Measurements from ENCODE around the gene USO1. TPM values are rescaled to one million over a fixed set of nuclear protein-coding genes. Genes with fewer than 3 reads are reported as not detected.

USO1 gene
- total and polyA plus RNA-seq, 9 of the 15 experiments (the other 6 are each of a cell fraction or from before 2014, with no cell fraction given): 19.3 to 97.8 (median 48.5) TPM

DNA sequence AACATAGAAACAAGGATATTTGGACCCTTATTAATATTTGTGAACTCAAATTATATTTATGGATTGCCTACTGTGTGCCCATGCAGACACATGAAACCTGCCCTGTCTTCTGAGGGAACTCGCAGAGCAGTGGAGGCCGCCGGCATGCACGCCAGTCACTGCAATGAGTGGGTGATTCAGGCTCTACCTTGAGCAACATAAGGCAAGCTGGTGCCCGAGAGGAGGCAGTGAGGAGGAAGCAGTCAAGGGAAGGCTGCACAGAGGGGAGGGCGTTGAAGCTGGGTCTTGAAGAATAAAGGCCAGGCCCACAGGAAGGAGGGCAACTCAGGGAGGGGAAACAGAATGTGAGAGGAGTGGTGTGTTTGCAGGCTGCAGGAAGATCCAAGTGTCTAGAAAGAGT is 125.1 kb downstream of the USO1 start:
- H3K36me3 ChIP-seq (ENCODE audit: control insufficient read depth, insufficient read depth, low read length): no peaks in the 10 kb centered on the region
- no peaks in the 10 kb centered on the region for H3K79me2 ChIP-seq (ENCODE audit: control insufficient read depth, insufficient read depth, low read length)
- H3K9ac ChIP-seq (ENCODE audit: insufficient read depth in 1 of 2, low read depth in 2 of 2, low read length in 2 of 2): peak overlapping the region in 1 of 2 experiments; percentile 45; a peak in 1 of 4 replicates
- 35% methylated on average over 6 of the region's 6 CpGs for WGBS (ENCODE audit: insufficient coverage, low coverage, missing lambda C conversion rate)
- H3K27me3 ChIP-seq (ENCODE audit: control insufficient read depth in 2 of 2, insufficient read depth in 2 of 2, low read length in 2 of 2): peaks cover 0 to 21% of the 10 kb centered on the region in 2 experiments; a peak in 4 of 5 replicates
- POLR2A ChIA-PET: no interaction called here
- H3K4me3 ChIP-seq: no peak overlapping the region
- H3K9me3 ChIP-seq (replicated peaks; ENCODE audit: control insufficient read depth, insufficient read depth, low read depth, low read length): no peaks in the 10 kb centered on the region
- H2AFZ ChIP-seq (ENCODE audit: low read depth, low read length): no peak overlapping the region
- intact Hi-C loops (cut with micrococcal nuclease) (loop anchor here (5.0 kb wide), 1 partner anchor 127 kb away; the partner anchor contains the start of gene USO1), in situ Hi-C loops (cut with MboI) (loop anchor here (5.0 kb wide), 1 partner anchor 272 kb away; no protein-coding TSS in a partner anchor)
- no peak overlapping the region for H3K4me2 ChIP-seq (ENCODE audit: insufficient read depth, low read length)
- DNase-seq (ENCODE audit: extremely low read depth in 1 of 4, low spot score in 3 of 4) (peak in 1 of 4 experiments; percentile 7), FAIRE-seq (no peak), ATAC-seq (0 out of 3 replicates have a peak, but pooled peaks have one; percentile 15)
- no TSS peak for BruUV-seq (replicated peaks)
- H3K4me1 ChIP-seq (replicated peaks in 1 of 2; ENCODE audit: control insufficient read depth in 2 of 2, insufficient read depth in 2 of 2, low read length in 2 of 2): peaks cover 0 to 5% of the 10 kb centered on the region in 2 experiments; a peak in 3 of 5 replicates
- TF ChIP-seq PCBP1 (IDR thresholded peaks at IDR 0.05; ENCODE audit: low read depth, low read length, poor library complexity, severe bottlenecking) (no peak), TOE1 (IDR thresholded peaks at IDR 0.05; ENCODE audit: borderline replicate concordance) (no peak), TOE1 (CRISPR knock-in tag; IDR thresholded peaks at IDR 0.05; ENCODE audit: borderline replicate concordance, low read depth) (no peak), SLC30A9 (CRISPR knock-in tag; IDR thresholded peaks at IDR 0.05) (no peak)
- TF ChIP-seq, protein P1, sequence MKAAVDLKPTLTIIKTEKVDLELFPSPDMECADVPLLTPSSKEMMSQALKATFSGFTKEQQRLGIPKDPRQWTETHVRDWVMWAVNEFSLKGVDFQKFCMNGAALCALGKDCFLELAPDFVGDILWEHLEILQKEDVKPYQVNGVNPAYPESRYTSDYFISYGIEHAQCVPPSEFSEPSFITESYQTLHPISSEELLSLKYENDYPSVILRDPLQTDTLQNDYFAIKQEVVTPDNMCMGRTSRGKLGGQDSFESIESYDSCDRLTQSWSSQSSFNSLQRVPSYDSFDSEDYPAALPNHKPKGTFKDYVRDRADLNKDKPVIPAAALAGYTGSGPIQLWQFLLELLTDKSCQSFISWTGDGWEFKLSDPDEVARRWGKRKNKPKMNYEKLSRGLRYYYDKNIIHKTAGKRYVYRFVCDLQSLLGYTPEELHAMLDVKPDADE (conservative IDR thresholded peaks at IDR 0.05; ENCODE audit: control insufficient read depth, low read depth, low read length): no peak
- TF ChIP-seq, protein P2, sequence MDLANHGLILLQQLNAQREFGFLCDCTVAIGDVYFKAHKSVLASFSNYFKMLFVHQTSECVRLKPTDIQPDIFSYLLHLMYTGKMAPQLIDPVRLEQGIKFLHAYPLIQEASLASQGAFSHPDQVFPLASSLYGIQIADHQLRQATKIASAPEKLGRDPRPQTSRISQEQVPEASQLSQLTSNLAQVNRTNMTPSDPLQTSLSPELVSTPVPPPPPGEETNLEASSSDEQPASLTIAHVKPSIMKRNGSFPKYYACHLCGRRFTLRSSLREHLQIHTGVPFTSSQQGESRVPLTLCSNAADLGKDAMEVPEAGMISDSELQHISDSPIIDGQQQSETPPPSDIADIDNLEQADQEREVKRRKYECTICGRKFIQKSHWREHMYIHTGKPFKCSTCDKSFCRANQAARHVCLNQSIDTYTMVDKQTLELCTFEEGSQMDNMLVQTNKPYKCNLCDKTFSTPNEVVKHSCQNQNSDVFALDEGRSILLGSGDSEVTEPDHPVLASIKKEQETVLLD (IDR thresholded peaks at IDR 0.05): no peak
- H3K9me1 ChIP-seq (ENCODE audit: control insufficient read depth, insufficient read depth, low read length): no peaks in the 10 kb centered on the region
- H3K27ac ChIP-seq (ENCODE audit: extremely low read depth, low read depth, low read length): no peak overlapping the region
- H4K20me1 ChIP-seq (replicated peaks; ENCODE audit: control insufficient read depth, insufficient read depth, low read length): no peaks in the 10 kb centered on the region
- CTCF ChIA-PET (ENCODE audit: low intra/inter-chr PET ratio): no interaction called here
